ENCODE results near the gene SPRYD3.

DNA sequence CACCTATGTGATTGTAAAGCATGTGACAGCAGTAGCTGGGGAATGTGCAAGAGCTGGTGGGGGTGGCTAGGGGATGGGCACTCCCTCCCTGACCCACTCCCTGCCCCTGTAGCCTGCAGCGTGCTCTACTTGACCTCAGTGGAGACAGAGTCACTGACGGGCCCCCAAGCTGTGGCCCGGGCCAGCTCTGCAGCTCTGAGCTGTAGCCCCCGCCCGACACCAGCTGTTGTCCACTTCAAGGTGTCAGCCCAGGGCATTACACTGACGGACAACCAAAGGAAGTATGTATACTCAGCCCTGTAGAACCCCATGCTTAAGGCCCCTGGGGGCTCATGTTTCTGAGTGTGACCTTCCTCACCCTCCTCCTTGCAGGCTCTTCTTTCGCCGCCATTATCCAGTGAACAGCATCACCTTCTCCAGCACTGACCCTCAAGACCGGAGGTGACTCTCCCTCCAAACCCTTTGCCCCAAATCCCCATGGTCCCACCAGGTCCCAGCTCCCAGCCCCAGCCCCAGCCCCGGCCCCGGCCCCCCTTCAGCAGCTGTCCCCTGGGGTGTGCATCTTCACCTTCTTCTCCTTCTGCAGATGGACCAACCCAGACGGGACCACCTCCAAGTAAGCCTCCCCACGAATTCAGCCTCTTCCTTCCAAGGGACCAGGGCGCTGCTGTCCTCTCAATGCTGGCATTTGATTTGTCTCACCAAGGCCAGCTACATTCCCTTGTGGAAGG lies 16.0 kb downstream of the SPRYD3 start:
- TF ChIP-seq, protein P1, sequence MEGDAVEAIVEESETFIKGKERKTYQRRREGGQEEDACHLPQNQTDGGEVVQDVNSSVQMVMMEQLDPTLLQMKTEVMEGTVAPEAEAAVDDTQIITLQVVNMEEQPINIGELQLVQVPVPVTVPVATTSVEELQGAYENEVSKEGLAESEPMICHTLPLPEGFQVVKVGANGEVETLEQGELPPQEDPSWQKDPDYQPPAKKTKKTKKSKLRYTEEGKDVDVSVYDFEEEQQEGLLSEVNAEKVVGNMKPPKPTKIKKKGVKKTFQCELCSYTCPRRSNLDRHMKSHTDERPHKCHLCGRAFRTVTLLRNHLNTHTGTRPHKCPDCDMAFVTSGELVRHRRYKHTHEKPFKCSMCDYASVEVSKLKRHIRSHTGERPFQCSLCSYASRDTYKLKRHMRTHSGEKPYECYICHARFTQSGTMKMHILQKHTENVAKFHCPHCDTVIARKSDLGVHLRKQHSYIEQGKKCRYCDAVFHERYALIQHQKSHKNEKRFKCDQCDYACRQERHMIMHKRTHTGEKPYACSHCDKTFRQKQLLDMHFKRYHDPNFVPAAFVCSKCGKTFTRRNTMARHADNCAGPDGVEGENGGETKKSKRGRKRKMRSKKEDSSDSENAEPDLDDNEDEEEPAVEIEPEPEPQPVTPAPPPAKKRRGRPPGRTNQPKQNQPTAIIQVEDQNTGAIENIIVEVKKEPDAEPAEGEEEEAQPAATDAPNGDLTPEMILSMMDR (conservative IDR thresholded peaks at IDR 0.05): no peak
- TF ChIP-seq ZFX (IDR thresholded peaks at IDR 0.05): no peak

All from C4-2B (cell line).